ENCODE results near the gene MDFIC2.
"Not testable (repeated sequence)": the region's sequence is repeated elsewhere in the genome, so short reads cannot be mapped to it uniquely, and the experiment has no call there.

MDFIC2 gene

DNA sequence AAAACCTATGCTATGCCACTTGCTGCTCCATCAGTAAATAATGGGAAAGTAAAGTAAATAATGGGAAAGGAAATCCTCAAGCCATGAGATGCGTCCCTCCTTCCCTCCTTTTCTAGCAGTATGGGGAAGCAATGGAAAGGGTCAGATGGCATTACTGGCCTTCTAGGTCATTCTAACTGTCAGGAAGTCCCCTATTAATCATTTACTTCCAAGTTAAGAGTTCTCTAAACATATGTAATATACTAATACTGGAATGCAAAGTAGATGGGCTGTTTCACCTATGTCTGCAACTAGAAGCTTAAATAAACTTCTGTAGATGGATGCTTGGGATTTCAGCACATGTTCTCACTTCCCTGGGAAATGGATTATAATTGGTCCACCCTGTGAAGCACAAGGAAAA is 55.9 kb downstream of the MDFIC2 start:
- DNase-seq (ENCODE audit: low read depth in 2 of 2) = no peak

DNA sequence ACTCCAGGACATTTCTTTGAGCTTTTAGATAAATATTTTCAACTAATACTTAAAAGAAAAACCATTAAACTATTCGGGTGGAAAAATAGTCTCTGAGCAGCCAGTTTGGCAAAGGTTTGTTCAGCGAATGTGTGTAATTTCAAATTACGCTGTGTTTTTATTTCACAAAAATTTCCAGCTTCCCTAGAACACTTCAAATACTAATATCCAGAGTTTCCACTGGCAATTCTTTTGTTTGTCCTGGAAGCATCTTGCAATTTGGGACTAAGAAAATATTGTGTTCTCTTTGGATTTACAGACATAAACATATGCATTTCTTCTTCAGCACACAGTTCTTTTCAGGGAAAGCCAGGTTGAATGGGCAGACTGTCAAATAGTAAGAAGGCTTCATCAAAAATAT is 61.9 kb downstream of the MDFIC2 start:
- no peak for DNase-seq (ENCODE audit: low read depth in 2 of 2)

GRCh38 chr3:70249509-70250160 is 62.8 kb downstream of the MDFIC2 start:
- no peak for DNase-seq (ENCODE audit: low read depth in 2 of 2)

DNA sequence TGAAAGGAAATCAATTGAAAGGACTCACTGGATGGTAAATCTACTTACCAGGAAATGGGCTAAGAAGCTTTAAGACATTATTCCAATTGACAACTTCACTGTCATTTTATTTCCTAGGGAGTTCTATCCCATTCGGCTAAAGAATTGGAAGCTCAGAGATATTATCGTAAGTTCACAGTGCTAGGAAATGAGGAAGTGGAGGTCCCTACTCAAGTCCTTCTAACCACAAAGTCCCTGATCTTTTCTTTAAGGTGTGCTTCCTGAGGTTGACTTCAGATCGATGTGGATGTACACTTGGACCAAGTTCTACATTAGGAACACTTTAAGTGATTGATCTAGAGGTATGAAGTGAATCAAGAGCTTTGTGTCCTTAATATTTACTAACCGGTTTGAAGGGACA is 63.6 kb downstream of the MDFIC2 start:
- no peak for DNase-seq (ENCODE audit: low read depth in 2 of 2)

DNA sequence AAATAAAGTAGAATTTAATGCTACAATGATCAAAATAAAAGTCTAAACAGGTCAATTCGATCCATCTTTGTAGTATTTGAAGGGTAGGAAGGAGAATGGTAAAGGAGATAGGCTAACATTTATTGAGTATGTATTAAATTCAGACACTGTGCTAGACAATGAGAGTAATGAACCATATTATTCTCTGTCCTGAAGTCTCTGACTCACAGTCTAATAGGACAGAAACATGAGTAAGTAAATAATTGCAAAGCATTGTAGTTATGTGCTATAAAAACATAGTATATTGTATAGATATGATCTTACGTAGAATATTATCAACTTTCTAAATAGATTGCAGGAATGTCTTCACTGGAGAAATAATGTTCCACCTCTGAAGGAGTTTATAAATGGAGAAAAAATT is 64.5 kb downstream of the MDFIC2 start:
- DNase-seq (ENCODE audit: low read depth in 2 of 2) = no peak

- no peak for DNase-seq (ENCODE audit: low read depth in 2 of 2)
Observed at GRCh38 chr3:70245746-70246525, 66.5 kb downstream of the MDFIC2 start.

- no peak for DNase-seq (ENCODE audit: low read depth in 2 of 2)
Observed at GRCh38 chr3:70244422-70244821, 68.0 kb downstream of the MDFIC2 start.

GRCh38 chr3:70242297-70242882 is 70.0 kb downstream of the MDFIC2 start:
- no peak for DNase-seq (ENCODE audit: low read depth in 2 of 2)

DNA sequence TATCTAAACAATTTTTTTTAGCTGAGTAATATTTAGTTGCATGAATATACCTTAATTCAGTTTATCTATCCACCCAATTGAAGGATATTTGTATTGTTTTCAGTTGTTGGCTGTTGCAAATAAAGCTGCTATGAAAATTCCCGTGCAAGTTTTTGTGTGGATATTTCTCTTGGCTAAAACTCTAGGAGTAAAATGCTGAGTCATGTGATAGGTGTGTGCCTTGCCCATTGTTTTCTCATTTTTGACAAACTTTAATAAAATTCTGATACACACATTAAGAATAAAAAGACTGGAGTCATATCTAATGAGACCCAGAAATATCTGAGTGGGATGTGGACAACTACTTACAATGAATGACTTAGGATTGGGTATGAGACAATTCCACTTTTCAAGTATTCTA is 78.6 kb downstream of the MDFIC2 start:
- no peak for DNase-seq (ENCODE audit: low read depth in 2 of 2)

DNA sequence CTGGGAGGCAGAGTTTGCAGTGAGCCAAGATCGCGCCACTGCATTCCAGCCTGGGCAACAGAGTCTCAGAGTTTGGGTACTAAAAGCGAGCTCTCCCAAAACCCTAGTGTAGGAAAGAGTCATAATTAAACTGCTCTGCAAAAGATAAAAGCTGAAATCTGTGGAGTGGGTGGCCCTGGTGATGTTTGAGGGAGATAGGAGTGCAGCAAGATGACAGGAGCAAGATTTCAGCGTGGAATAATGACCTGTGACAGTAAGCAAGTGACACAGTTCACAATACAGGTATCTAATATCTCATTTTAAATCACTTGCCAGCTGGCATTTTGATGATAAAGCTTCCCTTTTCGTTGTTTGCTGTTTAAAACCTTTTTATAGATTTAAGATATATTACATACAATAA is 79.3 kb downstream of the MDFIC2 start:
- DNase-seq (ENCODE audit: low read depth in 2 of 2) = no peak

DNA sequence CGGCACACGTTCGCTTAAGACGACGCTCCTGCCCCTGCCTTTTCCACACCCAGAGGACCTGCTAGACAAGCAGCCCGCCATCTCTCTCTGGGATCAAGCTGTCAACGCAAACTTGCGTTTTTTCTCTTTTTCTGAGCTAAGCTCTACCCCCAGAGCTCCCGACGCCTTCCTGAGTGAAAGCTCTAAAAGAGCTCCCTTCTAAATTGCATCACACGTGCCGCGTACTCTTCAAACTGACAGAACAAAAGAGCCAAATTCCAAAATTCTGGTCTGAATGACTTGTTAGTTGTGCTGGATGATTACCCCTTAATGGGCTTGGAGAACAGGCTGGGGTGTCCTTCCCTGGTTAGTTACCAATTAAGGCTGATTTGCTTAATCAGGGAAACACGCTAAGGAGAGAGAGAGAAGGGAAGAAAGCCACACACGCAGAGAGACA is 81.2 kb downstream of the MDFIC2 start:
- no peak for DNase-seq (ENCODE audit: low read depth in 2 of 2)

DNA sequence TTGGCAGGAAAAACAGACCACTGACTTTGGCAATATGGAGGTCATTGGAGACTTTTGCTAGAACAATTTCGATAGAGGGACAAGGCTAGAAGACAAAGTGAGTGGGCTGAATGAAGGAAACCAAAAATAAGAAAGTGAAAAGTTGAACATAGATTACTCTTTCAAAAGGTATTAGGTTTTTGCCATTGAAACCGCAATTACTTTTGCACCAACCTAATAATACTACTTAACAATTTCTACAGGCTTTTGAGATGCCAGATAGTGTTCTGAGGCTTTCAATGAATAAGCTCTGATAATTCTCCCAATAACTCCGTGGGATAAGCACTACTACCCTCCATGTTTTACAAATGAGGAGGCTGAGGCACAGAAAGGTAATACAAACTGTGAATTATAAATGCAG is 85.0 kb downstream of the MDFIC2 start:
- DNase-seq (ENCODE audit: low read depth in 2 of 2) = no peak

DNA sequence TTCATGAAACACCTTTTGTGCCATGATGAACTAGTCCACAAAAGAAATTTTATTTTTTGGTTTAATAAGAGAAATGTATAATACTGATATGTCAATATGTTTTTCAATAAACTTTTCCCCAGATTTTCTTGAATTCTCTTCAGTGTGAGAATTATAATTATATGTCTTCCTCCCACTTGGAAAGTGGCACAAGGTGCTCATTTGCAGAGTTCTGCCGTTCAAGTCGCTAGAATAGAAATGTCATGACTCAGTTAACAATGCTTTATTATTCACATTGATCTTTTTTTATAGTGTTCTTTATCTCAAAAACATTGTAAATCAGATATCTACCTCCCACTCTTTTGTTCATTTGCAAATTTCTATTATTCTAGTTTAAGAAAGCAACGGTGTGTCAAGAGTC is 87.3 kb downstream of the MDFIC2 start:
- no peak for DNase-seq (ENCODE audit: low read depth in 2 of 2)

DNA sequence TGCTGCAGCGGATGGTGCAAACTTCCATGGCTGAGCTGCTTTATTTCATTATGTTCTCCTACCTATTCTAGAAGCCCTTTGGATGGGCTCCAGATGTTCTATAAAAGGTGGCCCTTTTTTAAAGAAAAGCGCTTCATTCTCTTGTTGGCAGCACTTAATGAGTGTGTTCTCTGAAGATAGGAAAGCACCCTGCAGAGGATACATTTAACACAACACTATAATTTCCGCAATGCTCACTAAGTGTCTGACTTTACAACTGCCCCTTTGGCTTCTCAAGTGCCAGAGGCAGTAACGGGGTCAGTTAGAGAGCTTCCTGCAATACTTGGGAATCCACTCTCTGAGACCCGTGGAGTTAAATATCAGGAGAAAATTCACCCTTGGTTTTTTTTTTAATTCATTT is 88.1 kb downstream of the MDFIC2 start:
- no peak for DNase-seq (ENCODE audit: low read depth in 2 of 2)

DNA sequence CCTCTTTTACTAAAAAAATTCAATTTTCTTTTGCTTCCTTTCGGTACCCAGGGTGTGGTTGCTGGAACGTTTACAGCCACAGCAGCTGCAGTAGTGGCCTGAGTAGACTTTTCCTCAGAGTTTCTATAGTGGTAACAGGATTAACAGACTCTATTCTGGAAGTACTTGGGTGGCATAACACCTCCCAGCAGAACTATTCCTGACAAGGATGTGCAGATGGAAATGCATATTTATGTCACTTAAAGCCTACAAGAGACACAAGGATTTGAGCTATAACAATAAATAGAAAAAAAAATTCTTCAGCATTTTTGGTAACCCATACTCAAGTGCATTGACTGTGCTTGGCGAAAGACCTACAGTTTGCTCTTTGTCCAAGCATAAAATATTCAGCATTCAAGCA is 94.0 kb downstream of the MDFIC2 start:
- no peak for DNase-seq (ENCODE audit: low read depth in 2 of 2)

GRCh38 chr3:70211274-70211673 is 101.2 kb downstream of the MDFIC2 start:
- DNase-seq (ENCODE audit: low read depth in 2 of 2) = not testable (repeated sequence)

DNA sequence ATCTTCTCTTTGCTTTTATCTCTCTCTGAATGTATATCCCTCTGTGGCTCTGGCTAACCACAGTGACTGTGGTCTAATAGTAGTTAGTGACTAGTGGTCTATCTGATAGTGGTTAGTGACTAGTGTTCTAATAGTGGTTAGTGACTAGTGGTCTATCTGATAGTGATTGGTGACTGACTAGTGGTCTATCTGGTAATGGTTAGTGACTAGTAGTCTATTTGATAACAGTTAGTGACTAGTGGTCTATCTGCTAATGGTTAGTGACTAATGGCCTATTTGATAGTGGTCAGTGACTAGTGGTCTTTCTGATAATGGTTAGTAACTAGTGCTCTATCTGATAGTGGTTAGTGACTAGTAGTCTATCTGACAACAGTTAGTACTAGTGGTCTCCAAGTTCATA is 110.5 kb downstream of the MDFIC2 start:
- no peak for DNase-seq (ENCODE audit: low read depth in 2 of 2)

DNA sequence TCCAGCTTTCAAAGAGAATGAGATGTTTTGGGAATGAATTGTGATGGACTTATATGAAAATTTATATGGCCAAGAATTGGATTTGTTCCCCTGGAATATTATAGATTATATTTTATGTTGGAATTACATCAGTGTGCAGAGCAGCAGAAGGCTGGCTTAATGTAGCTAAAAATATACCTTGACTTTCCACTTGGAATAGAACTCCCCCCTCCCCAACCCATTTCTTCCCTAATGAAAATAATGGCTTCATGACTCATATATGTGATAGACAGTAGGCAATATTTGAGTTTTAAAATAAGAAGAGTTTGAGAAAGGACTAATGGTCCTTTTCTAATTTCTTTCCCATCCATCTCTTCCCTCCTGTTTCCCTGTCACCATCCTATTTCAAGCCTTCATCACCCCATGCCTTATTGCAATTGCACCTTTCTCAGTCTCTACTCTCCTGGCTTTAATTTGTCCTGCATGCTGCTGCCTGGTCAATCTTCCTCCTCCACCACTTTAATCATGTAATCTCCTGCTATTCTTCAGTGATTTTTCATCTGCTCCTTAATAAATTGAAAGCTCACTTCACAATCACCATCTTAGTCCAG is 122.5 kb downstream of the MDFIC2 start:
- no peak for DNase-seq (ENCODE audit: low read depth in 2 of 2)

DNA sequence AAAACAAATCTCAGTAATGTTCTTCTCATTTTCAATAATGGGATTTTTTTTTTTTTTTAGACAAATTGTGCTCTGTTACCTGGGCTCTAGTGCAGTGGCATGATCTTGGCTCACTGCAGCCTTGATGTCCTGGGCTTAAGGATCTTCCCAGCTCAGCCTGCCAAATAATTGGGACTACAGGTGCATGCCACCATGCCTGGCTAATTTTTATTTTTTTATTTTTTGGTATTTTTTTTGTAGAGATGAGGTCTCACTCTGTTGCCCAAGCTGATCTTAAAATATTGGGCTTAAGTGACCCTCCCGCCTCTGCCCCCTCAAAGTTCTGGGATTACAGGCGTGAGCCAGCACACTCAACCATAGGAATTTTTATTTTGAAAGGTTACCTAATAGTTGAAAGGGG is 126.2 kb downstream of the MDFIC2 start:
- DNase-seq (ENCODE audit: low read depth in 2 of 2) = no peak

GRCh38 chr3:70185661-70186060 is 126.8 kb downstream of the MDFIC2 start:
- DNase-seq (ENCODE audit: low read depth in 2 of 2) = no peak

DNA sequence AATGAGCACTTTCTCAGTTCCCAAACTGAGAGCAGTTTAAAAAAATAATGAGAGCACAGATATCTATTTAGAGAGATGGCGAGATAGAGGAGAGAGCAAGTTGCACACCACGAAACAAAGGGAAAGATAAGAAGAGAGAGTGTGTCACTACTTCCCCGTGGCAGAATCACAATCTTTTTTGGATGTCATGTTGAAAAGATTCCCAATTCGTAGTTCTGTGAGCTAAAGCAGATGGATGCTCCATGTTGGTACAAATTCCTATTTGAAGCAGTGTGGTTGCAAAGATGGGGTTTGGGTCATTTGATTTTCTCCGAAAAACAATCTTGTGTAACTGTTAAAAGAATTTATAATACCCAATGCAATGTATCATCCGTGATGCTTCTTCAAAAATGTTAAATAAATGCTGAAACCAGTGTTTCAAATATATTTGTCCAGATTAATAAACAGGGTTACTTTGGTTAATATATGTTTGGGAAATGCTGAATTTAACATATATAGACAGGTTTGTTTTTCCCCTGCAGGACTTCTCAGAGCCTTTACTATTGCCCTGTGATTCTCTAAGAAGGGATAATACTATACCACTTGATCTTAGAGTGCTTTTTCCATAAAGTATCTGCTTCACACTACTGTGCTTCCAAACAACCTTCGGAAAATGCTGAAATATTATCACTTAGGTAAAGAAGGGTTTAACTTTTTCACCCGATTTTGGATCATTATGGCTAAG is 128.5 kb downstream of the MDFIC2 start:
- no peak for DNase-seq (ENCODE audit: low read depth in 2 of 2)

DNA sequence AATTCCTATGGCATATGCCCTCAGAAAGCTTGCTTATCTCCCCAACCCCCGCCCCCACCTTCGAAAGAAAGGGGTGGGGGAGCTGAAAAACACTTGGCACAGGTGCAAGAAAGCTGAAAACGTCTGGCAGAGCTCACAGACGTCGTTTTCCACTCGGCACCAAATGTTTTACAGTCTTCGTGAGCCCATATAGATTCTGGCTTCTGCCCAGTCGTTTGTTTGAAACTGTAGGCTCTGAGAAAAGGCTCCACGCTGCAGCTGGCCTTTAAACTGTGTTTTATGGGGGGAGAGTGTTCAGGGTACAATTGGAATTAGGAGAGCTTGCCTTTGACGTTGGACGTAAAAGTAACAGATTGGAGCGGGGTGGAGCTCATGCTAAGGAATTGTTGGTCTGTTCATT is 130.3 kb downstream of the MDFIC2 start:
- DNase-seq (ENCODE audit: low read depth in 2 of 2) = no peak
